HG02870 (cell line): Measurements from ENCODE around the gene KIF3B.
A peak's percentile ranks its signal among the peaks of the same experiment; 100 is the strongest.

Source experiments
- ATAC-seq: cut with Tn5 transposase; IDR thresholded peaks from one replicate; pipeline ENCODE4 v1.9.1; 2021; ENCODE audit warnings: mild to moderate bottlenecking, moderate library complexity; ENCODE audit not compliant: unreplicated experiment

KIF3B gene

DNA sequence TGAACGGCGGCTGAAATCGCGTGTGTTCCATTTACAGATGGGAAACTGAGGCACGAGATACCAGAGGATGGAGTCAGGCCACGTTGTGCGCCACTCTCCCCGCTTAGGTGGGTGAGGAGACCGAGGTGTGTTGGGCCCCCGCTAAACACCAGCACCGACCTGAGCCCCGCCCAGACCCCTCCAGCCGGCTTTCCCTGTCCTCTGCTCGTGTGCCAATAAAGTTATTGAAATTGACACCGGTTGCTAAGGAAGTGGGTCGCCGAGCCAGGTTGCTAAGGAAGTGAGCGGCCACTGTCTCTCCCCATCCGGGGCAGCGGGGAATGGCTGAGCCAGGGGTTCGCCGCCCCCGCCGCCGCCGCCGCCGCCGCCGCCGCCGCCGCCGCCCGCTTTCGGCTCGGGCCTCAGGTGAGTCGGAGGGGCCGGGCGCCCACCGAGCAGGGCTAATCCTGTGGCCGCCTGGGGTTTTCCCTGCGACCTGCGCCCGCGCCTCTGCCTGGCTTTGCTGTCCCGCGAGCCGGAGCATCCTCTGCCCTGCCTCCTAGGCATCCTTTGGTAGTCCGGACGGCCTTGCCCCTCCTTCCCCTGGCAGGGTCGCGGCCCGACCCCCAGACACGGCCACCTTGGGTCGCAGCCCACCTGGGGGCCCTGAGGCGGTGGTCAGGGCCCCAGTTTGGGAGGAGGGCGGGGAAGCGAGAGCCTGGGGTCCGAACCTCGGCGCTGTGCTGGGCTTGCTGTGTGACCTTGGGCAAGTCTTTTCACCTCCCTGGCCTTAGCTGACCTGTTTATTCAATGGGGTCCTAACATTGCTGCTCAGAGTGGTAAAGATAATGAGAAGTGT, at the start of gene KIF3B:
KIF3B (plus strand) TSS at position 291 of the 838 bp plus-strand sequence. CDS start 32,127 bp downstream, outside the sequence.
- peak; percentile 47 for ATAC-seq

DNA sequence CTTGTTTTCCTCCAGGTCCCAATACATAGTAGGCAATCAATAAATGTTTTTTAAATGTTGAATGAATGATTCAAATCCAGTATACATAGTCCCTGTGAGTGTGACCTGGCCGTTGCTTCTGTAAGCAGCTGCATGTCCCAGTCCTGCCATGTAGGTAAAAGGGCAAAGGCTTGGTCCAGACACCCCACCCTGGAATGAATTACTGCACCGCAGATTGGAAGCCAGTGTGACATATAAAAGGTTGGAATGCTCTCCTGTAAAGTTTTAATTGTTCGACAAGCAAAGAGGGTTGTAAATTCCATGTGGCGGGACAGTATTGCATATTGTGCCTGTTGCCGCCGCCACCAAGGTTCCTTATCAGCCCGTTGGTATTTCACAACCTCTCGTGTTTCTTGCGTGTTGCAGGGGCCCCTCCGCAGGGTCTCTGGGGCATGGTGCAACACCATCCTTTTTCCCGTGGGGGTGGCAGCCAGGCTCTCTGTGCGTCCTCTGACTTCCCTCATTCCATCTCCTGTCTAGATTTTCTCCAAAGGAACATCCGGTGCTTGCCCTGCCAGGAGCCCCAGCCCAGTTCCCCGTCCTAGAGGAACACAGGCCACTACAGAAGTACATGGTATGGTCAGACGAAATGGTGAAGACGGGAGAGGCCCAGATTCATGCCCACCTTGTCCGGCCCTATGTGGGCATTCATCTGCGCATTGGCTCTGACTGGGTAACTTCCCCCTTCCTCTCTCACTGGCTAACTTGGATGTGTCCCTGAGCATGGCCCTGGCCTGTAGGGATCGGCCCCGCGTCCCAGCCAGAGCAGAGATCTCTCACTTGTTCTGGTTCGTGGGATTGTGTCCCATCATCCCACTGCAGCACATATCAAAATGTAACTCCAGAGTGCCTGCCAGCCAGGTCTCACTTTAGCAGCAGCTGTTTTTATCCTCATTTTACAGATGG, 49.4 kb upstream of the KIF3B start:
- no peak for ATAC-seq

DNA sequence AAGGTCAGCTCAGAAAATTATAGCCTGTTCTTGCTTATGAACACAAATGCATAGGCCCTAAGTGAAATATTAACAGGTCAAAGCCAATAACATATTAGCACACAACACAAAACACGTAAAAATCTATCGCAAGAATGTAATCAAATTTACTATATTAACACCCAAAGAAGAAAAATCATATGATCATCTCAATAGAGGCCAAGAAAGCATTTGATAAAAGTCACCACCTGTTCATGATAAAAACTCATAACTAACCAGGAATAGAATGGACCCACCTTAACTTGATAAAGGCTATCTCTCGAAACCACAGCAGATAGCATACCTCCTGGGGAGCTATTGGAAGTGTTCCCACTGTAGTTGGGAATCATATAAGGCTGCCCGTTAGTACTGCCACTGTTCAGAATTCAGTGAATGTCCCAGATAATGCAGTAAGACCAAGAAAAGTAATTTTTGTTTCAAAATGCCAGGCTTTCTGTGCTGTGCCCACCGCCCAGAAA, 48.2 kb upstream of the KIF3B start:
- ATAC-seq, result no peak

DNA sequence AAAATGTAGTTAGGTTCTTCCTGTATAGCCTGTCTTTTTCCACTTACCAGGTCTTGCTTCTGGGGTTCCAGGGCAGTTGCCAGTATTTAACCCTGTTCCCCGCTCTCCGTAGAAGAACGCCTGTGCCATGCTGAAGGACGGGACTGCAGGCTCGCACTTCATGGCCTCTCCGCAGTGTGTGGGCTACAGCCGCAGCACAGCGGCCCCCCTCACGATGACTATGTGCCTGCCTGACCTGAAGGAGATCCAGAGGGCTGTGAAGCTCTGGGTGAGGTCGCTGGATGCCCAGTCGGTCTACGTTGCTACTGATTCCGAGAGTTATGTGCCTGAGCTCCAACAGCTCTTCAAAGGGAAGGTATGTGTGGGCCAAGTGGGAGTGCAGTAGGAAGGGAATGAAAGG, 46.7 kb upstream of the KIF3B start:
- ATAC-seq, result no peak

DNA sequence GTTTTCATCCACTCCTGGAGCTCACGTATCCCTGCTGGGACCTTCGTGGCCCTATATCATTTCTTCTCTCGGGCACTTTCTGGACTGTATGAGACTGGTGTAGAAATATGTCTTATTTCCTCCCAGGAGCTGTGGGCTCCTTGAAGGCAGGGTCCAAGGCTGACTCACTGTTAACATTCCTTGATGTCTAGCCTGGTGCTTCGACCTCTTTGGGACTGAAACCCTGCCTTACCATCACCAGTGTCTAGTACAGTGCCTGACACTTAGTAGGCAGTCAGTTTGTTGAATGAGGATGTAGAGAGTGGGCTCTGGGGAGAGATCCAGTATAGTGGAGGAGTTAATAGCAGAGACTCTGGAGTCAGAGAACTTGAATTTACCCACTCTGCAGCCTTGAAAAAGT, 46.2 kb upstream of the KIF3B start:
- ATAC-seq, result no peak

DNA sequence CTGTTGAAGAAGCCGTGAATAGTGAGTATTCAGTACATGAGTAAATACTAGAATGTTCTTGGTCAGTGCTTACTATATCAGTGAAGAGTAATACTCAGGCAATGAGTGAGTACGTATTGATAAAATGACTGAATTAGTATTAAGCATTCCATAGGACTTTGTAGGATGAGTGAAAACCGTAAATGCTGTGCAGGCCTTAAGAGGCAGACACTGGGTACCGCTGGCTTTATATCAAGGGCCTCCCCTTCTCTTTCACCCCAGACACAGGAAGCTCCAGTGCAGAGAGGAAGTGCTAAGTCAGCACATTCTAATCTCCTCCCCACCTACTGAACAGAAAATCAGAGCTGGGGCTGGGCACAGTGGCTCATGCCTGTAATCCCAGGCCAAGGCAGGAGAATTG, 45.6 kb upstream of the KIF3B start:
- no peak for ATAC-seq

DNA sequence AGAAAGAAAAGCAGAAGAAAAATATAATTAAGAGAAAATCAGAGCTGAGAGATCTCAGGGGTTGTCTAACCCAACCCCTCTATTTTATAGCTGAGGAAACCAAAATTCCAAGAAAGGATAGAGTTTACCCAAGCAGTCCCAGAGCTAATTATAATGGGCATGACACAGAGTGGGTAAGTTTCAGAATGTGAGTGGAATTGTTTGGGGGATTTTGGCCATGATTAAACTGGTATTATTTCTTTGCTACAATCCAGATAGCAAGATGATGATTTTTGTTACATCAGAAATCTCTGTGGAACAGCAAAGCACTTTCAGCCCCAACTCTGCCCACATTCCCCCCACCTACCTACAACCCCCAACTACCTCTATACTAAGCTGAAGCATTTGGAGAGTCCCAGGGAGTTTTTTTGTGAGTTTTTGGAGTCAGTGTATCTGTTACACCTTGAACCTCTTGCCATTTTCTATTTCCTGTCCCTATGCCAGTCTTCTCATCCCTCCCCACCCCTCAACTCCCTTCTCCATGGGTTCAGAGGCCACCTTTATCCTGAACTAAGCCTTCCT, 45.0 kb upstream of the KIF3B start:
- ATAC-seq, result no peak

DNA sequence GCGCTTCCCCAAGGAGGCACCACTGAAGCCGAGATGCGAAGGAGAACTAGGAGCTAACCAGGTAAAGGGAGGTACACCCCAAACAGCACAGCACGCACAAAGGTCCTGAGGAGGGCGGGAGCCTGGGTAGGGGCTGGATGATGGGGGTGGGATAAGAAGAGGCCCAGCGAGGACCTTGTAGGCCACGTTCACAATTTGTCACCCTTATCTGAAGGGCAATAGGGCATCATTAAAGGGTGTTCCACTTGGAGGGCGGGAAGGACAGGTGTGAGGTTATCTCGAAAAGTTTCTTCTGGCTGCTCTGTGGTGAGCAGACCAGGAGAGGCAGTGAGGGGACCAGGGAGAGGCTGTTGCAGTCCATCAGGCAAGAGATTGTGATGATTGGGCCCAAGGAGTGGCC, 44.2 kb upstream of the KIF3B start:
- ATAC-seq, result no peak

DNA sequence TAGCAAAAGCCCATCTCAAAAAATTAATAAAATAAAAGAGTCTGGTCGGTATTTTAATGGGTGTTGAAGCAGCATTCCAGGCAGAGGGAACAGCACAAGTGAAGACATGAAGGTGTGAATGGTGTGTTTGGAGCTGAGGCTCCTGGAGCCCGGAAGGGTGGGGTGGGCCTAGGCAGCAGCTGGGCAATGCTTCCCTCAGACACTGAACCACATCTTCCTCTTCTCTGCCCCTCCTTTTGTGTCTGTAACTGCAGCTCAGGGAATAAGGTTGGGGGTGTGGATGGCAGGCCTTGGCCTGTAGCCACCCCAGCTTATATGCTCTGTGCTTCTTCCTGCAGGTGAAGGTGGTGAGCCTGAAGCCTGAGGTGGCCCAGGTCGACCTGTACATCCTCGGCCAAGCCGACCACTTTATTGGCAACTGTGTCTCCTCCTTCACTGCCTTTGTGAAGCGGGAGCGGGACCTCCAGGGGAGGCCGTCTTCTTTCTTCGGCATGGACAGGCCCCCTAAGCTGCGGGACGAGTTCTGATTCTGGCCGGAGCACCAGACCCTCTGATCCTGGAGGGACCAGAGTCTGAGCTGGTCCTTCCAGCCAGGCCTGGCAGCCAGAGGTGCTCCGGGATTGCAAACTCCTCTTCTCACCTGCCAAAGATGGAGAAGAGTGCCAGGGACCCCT, 43.2 kb upstream of the KIF3B start:
- no peak for ATAC-seq

DNA sequence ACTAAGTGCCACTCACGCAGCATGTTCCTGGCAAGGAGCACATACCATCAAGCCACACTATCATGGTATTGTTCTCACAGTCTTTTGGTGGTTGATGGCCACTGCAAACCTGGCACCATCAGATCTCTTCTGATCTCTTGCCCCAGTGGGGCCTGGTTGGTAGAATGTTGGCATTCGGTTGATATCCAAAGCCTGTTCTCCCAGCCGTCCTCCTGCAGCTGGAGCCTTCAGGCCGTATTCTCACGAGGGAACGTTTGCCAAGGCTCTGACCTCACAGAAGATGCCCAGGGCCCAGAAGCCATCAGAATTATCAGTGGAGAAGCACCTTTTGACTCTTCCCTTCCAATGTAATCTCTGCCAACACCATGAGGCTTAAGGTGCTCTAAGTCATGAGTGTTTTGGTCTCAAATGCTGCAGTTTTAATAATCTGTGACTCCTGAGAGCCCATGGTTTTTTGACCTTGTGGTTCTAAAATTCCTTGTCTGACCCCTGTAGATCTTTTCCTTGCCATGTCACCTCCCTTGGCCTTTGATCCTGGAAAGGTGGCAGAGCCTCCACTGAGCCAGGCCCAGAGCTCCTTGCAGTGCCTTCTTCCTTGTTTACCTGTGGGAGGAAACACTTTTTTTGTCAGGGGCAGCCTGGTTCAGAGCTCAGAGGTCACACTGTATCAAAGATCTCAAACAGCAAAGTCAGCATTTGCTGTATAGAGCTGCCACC, 42.0 kb upstream of the KIF3B start:
- no peak for ATAC-seq

DNA sequence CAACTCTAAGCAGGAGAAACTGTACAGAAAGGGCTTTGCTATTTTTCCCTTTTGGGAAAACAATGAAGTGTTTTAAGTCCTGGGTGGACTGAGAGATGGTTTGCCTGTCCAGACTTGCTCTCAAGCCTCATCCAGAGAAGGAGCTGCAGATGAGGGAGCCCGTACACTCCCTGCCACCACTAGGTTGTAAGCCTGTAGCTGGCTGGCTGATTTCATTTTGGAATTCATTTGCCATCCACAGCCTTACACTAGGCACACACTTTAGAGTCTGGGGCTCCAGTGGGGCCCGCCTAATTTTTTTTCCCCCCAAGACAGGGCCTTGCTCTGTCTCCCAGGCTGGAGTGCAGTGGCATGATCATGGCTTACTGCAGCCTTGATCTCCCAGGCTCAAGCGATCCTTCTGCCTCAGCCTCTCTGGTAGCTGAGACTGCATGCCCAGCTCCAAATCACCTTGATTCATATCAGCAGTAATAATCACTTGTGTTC, 41.4 kb upstream of the KIF3B start:
- ATAC-seq, result no peak

DNA sequence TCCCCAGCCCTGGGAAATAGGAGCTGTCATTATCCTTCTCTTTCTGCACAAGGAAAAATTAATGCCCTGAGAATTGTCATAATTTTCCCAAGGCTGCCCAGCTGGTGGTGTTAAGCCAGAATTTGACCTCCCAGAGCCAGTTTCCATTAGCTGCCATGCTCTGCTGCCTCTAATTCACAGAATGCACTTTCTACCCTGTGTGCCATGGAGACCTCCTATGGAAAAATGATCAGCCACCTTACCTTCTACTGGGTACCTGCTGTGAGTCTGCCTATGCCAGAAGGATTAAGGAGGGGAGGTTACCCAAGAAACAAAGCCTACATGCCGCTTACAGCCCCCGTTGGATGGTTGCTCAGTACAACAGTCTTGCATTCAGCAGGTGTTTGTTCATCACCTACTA, 40.6 kb upstream of the KIF3B start:
- no peak for ATAC-seq

DNA sequence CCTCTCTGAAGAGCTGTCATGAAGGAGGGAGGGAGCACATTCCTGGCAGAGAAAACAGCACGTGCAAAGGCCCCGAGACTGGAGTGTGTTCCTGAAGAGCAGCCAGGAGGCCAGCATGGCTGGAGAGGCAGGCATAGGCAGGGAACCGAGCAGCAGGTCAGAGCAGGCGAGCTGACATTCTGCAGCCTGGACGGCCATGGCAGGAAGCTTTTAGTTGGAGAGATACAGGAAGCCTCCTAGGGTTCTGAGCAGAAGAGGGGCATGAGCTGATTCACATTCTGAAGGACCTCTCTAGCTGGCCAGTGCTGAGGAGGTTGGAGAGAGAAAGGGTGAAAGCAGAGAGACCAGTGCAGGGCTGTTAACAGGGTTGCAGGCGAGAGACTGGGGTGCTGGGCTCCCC, 40.0 kb upstream of the KIF3B start:
- ATAC-seq, result no peak

DNA sequence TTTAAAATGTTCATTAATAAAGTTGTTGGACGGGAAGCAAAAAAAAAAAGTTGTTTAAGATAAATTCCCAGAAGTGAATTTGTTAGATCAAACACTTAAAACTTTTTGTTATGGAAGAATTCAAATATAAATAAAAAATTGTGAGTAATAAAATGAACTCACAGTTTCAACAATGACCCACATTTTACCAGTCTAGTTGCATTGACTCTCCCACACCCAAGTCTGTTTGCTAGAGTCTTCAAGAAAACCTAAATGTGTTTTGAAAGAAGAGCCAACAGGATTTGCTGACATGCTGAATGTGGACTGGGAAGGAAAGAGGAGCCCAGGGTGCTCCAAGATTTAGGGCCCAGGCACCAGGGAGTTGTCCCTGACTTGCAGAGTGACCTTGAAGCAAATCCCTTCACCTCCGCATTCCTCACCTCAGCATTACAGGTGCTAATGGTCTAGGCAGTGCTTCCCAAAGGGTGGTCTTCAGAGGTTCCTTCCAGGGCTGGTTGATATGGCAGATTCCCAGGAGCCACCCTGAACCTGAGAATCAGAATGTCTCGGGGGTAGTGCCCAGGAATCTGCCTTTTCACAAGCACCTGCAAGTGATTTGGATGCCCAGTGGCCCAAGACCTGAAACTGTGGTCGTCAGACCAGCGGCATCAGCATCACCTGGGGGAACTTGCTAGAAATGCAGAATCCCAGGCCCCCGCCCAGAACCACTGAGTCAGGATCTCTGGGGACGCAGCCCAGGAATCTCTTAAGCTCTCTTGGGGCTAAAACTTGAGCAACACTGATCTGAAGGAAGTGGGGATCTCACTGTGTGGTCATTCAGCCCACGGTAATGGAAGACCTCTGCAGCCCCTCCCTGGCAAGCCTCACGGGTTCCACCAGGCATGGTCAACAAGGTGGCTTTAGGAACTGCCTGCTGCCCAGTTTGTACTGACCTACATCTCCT, 38.7 kb upstream of the KIF3B start:
- ATAC-seq, result no peak

DNA sequence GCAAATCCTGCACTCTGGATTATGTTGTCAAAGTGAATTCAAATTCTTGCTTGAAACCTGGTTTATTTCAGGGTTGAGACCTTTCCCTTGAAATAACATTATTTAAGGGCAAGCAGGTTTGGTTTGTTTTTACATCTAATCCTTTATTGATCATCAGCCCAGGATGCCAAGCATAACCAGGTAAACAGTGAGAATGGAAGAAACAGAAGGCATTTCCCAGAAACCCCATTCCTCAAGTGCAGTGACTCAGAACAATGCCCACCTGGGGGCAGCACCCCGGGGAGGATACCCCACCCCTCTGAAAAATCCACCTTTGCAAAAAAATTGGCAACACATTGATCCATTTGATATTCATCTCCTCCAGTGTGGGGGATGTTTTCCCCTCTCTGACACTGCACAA, 37.2 kb upstream of the KIF3B start:
- no peak for ATAC-seq

DNA sequence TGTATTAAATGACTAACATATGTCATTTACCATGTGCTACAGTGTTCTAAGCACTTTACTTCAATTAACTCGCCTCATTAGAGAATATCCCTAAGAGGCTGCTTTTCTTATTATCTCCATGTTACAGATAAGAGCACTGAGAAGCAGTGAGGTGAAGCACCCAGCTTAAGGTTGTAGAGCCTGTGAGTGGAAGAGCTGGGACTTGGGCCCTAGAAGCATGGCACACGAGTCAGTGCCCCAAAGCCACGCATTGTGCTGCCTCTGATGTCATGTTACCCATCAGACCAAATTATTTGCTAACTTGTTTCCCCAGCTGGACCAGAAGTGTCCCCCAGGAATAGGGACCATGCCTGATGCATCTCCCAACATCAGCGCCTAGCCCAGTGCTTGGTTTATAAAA, 35.6 kb upstream of the KIF3B start:
- no peak for ATAC-seq

DNA sequence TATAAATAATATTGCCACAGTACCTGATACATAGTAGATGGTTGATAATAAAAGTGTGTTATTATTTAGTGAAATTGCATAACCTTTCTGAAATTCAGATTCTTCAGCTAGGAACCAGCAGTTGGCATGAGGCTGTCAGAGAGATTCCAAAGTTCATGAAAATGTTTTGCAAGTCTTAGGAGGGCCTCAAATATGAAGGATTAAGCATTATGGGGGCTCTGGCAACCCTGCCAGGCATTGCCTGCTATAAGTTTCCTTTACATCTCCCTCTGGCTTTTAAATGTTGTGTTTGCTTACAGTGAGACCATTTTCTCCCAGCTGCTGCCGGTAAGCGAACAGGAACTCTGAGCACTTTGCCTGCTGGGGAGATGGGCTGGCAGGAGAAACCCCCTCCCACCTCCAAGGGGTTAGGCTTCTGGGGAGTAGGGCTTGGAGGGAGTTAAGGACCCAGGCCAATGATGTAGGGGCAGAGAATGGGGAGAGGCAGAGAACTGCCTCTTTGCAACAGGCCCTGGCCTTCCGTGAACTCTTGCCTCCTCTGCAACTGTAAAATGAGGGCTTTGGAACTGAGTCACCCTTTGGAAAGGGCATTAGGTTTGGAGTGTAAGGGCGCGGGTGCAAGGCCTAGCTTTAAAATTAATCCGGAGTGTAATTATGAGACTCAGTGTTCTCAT, 33.2 kb upstream of the KIF3B start:
- no peak for ATAC-seq

DNA sequence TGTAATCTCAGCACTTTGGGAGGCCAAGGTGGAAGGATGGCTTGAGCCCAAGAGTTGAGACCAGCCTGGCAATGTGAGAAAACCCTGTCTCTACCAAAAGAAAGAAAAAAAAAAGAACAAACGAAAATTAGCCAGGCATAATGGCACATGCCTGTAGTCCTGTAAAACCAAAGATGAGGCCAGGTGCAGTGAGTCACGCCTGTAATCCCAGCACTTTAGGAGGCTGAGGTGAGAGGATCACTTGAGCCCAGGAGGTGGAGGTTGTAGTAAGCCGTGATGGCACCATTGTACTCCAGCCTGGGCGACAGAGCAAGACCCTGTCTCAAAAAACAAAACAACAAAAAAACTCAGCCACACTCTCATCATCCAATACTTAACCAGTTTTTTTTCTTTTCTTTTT, 32.5 kb upstream of the KIF3B start:
- ATAC-seq, result no peak
